Panc1 (cell line): ENCODE results near the gene MYO7B. TPM values are rescaled to one million over a fixed set of nuclear protein-coding genes. Genes with fewer than 3 reads are reported as not detected.

Experiments
- ATAC-seq: fragments of 200-7000 bp; cut with Tn5 transposase; 2 replicates; pipeline ENCODE4 v1.9.1; 2020; ENCODE audit warnings: mild to moderate bottlenecking, moderate library complexity
- BruUV-seq: library from RNA; stranded (reverse); fragments of 400-500 nt; replicated peaks from 2 replicates; lab custom pipeline; 2021; lab: Mats Ljungman, UMichigan
- CTCF ChIA-PET: fragments of 300-600 bp; sonication (Branson Sonifier 250); formaldehyde crosslinking; loops from one replicate; lab custom pipeline; 2022; ENCODE audit warnings: antibody characterized with exemption; lab: Charles Lee
- POLR2A ChIA-PET: fragments of 300-600 bp; sonication (Branson Sonifier 250); formaldehyde crosslinking; loops from one replicate; lab custom pipeline; 2022; ENCODE audit warnings: antibody characterized with exemption; lab: Charles Lee
- DNase-seq: peaks from one replicate; pipeline ENCODE4 v3.0.0-alpha.2; 2010; ENCODE audit warnings: low read depth, low spot score
- H3K27ac ChIP-seq: 2 replicates; pipeline ENCODE4 v1.5.1; 2011; ENCODE audit warnings: mild to moderate bottlenecking, low read length, inconsistent platforms
- H3K27me3 ChIP-seq: fragments of 200-500 bp; sonication (Bioruptor generic); 2 replicates; pipeline ENCODE4 v1.6.0; 2014; ENCODE audit warnings: low read length, inconsistent platforms; ENCODE audit not compliant: control insufficient read depth, insufficient read depth
- H3K36me3 ChIP-seq: fragments of 200-500 bp; sonication (Bioruptor generic); 2 replicates; pipeline ENCODE4 v1.5.1; 2014; ENCODE audit warnings: inconsistent platforms, mild to moderate bottlenecking, low read length, moderate library complexity; ENCODE audit not compliant: control insufficient read depth, insufficient read depth
- H3K4me1 ChIP-seq: 2 replicates; pipeline ENCODE4 v1.5.1; 2011; ENCODE audit warnings: inconsistent platforms, mild to moderate bottlenecking, low read length, moderate library complexity; ENCODE audit not compliant: control insufficient read depth, insufficient read depth
- H3K4me3 ChIP-seq, 2 experiments: 2 replicates each; pipeline ENCODE4 v1.5.1; 2011 to 2012; ENCODE audit warnings: low read depth in 2 of 2, low read length in 2 of 2, mild to moderate bottlenecking in 2 of 2, inconsistent platforms in 1 of 2, moderate library complexity in 1 of 2
- H3K9me3 ChIP-seq: fragments of 200-500 bp; sonication (Bioruptor generic); 2 replicates; pipeline ENCODE4 v1.5.1; 2014; ENCODE audit warnings: low read depth, mild to moderate bottlenecking, inconsistent platforms, low read length, moderate library complexity; ENCODE audit not compliant: control insufficient read depth, insufficient read depth
- POLR2AphosphoS5 ChIP-seq: IDR thresholded peaks from 2 replicates; pipeline ENCODE4 v1.6.1; 2012; ENCODE audit warnings: mild to moderate bottlenecking, low read depth, low read length, moderate library complexity
- SIN3A ChIP-seq: IDR thresholded peaks from 2 replicates; pipeline ENCODE4 v1.6.1; 2012; ENCODE audit warnings: low read depth, mild to moderate bottlenecking, low read length, moderate library complexity, borderline replicate concordance; ENCODE audit not compliant: insufficient read depth
- TCF7L2 ChIP-seq: IDR thresholded peaks from 2 replicates; pipeline ENCODE4 v1.6.1; 2011; ENCODE audit warnings: mild to moderate bottlenecking, low read depth, low read length, inconsistent platforms
- in situ Hi-C: cut with HindIII; loops from 2 replicates; pipeline ENCODE4 v1.10.0; 2016; ENCODE audit warnings: low sequenced_read_pairs, low pct_unique_long_range_greater_than_20kb
- intact Hi-C: fragments of 100-400 bp; cut with micrococcal nuclease; formaldehyde crosslinking; loops from one replicate; pipeline ENCODE4 v1.10.0; 2022; ENCODE audit not compliant: unreplicated experiment
- total RNA-seq: library from RNA; stranded (reverse); gene quantifications from one replicate; pipeline ENCODE4 v1.2.1, GENCODE V29; 2021; ENCODE audit not compliant: unreplicated experiment
- TF ChIP-seq, protein P1 (sequence below), 2 experiments: IDR thresholded peaks; 2 replicates each; pipeline ENCODE4 v1.6.1; 2011 to 2012; ENCODE audit warnings: low read depth in 2 of 2, control low read depth in 1 of 2, low read length in 1 of 2, mild to moderate bottlenecking in 1 of 2, moderate library complexity in 1 of 2; ENCODE audit not compliant: insufficient read depth in 1 of 2
- TF ChIP-seq, protein P2 (sequence below): fragments of 450-650 bp; IDR thresholded peaks from 2 replicates; pipeline ENCODE4 v1.5.1; 2017; ENCODE audit warnings: mild to moderate bottlenecking

Gene MYO7B
- total RNA-seq, 1 experiment from 2014 or later = 0.15 TPM

DNA sequence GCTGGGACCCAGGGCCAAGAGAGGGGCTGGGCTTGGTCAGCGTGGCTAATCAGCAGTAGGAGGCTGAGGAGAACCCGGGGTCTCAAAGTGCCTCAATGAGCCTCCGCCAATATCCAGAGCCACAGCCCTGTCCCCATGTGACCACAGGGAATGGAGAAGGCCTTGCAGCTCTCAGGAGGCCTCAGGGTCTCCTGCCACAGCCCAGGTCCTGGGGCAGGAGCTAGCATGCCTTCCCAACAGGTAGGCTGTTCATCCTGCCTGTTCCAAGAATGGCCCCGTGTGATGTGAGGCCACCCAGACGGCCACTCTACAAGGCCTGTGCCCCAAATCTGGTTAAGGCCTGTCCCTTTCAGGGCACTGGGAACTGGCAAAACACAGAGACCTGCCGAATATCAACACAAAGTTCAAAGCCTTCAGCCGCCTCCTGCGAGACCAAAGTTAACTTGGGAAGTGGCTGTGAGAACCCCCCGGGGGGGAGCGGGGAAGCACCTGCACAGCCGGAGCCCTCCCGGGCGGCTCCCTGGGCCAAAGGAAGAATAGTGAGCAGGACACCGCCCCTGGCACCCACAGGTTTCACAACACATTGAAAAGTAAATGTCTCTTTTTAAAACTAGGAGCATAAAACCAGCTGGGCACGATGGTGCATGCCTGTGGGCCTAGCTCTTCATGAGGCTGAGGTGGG, 144.3 kb downstream of the MYO7B start:
- POLR2A ChIA-PET = no interaction called here
- CTCF ChIA-PET = no interaction called here
- H3K4me3 ChIP-seq = no peak overlapping the region
- DNase-seq (no peak), ATAC-seq (no peak)
- no peaks in the 10 kb centered on the region for H3K9me3 ChIP-seq
- H3K27me3 ChIP-seq = peaks cover 4% of the 10 kb centered on the region; the same call in 1 of the 2 replicates
- no TSS peak for BruUV-seq
- no peak overlapping the region for H3K27ac ChIP-seq
- TF ChIP-seq, protein P1, sequence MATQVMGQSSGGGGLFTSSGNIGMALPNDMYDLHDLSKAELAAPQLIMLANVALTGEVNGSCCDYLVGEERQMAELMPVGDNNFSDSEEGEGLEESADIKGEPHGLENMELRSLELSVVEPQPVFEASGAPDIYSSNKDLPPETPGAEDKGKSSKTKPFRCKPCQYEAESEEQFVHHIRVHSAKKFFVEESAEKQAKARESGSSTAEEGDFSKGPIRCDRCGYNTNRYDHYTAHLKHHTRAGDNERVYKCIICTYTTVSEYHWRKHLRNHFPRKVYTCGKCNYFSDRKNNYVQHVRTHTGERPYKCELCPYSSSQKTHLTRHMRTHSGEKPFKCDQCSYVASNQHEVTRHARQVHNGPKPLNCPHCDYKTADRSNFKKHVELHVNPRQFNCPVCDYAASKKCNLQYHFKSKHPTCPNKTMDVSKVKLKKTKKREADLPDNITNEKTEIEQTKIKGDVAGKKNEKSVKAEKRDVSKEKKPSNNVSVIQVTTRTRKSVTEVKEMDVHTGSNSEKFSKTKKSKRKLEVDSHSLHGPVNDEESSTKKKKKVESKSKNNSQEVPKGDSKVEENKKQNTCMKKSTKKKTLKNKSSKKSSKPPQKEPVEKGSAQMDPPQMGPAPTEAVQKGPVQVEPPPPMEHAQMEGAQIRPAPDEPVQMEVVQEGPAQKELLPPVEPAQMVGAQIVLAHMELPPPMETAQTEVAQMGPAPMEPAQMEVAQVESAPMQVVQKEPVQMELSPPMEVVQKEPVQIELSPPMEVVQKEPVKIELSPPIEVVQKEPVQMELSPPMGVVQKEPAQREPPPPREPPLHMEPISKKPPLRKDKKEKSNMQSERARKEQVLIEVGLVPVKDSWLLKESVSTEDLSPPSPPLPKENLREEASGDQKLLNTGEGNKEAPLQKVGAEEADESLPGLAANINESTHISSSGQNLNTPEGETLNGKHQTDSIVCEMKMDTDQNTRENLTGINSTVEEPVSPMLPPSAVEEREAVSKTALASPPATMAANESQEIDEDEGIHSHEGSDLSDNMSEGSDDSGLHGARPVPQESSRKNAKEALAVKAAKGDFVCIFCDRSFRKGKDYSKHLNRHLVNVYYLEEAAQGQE (IDR thresholded peaks at IDR 0.05; ENCODE audit: insufficient read depth in 1 of 2, low read depth in 2 of 2, low read length in 1 of 2) = no peak
- no peak for TF ChIP-seq SIN3A
- in situ Hi-C loops (no loop called here), intact Hi-C loops (no loop called here)
- H3K36me3 ChIP-seq = no peaks in the 10 kb centered on the region
- peaks cover 4% of the 10 kb centered on the region for H3K4me1 ChIP-seq

DNA sequence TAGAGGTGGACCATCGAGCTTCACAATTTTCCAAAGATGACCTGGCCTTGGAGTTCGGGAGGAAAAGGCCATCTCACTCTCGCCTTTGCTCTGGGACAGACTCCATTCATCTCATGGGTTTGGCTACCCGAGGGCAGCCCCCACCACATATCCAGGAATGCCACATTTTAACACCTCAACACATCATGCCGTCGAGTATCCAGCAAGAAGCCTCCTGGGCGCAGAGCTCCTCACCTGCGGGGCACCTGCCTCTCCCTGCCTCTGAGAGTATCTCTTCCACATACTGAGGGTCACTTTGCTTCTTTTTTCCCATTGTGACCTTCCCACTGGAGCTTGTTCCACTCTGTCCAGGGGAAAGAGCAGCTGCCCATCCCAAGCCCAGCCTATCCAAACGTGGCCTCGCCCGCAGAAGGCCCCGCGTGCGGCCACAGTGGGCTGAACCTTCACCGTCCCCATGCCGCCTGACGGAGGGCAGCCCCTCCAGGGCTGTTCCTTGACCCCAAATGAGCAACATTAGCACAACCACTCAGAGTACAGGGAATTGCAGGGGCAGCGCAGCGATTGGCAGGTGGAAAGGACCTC, 145.3 kb downstream of the MYO7B start:
- ChIA-PET POLR2A (no interaction called here), CTCF (no interaction called here)
- Histone ChIP-seq H3K36me3 (no peaks in the 10 kb centered on the region), H3K9me3 (no peaks in the 10 kb centered on the region), H3K4me3 (no peak overlapping the region), H3K27ac (no peak overlapping the region), H3K27me3 (peaks cover 4% of the 10 kb centered on the region; the same call in 1 of the 2 replicates), H3K4me1 (peaks cover 3% of the 10 kb centered on the region)
- intact Hi-C loops (no loop called here), in situ Hi-C loops (no loop called here)
- DNase-seq (no peak), ATAC-seq (no peak)
- TF ChIP-seq SIN3A = no peak
- no peak for TF ChIP-seq TCF7L2
- TF ChIP-seq, protein P1 (IDR thresholded peaks at IDR 0.05; ENCODE audit: insufficient read depth in 1 of 2, low read depth in 2 of 2, low read length in 1 of 2) = no peak
- TF ChIP-seq, protein P2, sequence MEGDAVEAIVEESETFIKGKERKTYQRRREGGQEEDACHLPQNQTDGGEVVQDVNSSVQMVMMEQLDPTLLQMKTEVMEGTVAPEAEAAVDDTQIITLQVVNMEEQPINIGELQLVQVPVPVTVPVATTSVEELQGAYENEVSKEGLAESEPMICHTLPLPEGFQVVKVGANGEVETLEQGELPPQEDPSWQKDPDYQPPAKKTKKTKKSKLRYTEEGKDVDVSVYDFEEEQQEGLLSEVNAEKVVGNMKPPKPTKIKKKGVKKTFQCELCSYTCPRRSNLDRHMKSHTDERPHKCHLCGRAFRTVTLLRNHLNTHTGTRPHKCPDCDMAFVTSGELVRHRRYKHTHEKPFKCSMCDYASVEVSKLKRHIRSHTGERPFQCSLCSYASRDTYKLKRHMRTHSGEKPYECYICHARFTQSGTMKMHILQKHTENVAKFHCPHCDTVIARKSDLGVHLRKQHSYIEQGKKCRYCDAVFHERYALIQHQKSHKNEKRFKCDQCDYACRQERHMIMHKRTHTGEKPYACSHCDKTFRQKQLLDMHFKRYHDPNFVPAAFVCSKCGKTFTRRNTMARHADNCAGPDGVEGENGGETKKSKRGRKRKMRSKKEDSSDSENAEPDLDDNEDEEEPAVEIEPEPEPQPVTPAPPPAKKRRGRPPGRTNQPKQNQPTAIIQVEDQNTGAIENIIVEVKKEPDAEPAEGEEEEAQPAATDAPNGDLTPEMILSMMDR = no peak
- no peak for TF ChIP-seq POLR2AphosphoS5
- BruUV-seq = no TSS peak
